SK-N-SH treated with all-trans-retinoic acid at 6 μM for 48 hours (cell line): Measurements from ENCODE around the gene BNC2.

Source experiments
- ARNTL ChIP-seq: fragments of 450-650 bp; formaldehyde crosslinking; IDR thresholded peaks from 2 replicates; pipeline ENCODE4 v1.5.0; 2020; ENCODE audit warnings: low read depth, mild to moderate bottlenecking, moderate library complexity, borderline replicate concordance
- BACH2 ChIP-seq: fragments of 250-450 bp; sonication (Bioruptor Pico); IDR thresholded peaks from 2 replicates; pipeline ENCODE4 v1.9.0; 2021; ENCODE audit warnings: mild to moderate bottlenecking, borderline replicate concordance
- CREB5 ChIP-seq: fragments of 250-450 bp; sonication (Bioruptor Pico); IDR thresholded peaks from 2 replicates; pipeline ENCODE4 v1.5.1; 2020; ENCODE audit warnings: low read depth, mild to moderate bottlenecking, moderate library complexity
- CSDC2 ChIP-seq: fragments of 250-450 bp; sonication (Bioruptor Pico); IDR thresholded peaks from 2 replicates; pipeline ENCODE4 v1.5.0; 2020; ENCODE audit warnings: mild to moderate bottlenecking, moderate library complexity
- CSRNP3 ChIP-seq: fragments of 250-450 bp; sonication (Bioruptor Pico); IDR thresholded peaks from 2 replicates; pipeline ENCODE4 v1.5.1; 2021; ENCODE audit warnings: mild to moderate bottlenecking, moderate library complexity
- ESRRG ChIP-seq: fragments of 250-450 bp; sonication (Bioruptor Pico); IDR thresholded peaks from 2 replicates; pipeline ENCODE4 v1.6.1; 2021; ENCODE audit warnings: mild to moderate bottlenecking
- PATZ1 ChIP-seq: fragments of 250-450 bp; sonication (Bioruptor Pico); IDR thresholded peaks from 2 replicates; pipeline ENCODE4 v1.8.0; 2020; ENCODE audit warnings: mild to moderate bottlenecking, moderate library complexity, borderline replicate concordance
- POU6F1 ChIP-seq: fragments of 250-450 bp; sonication (Bioruptor Pico); IDR thresholded peaks from 2 replicates; pipeline ENCODE4 v1.8.0; 2021; ENCODE audit warnings: low read depth, mild to moderate bottlenecking, moderate library complexity, borderline replicate concordance
- SNAI2 ChIP-seq: fragments of 250-450 bp; sonication (Bioruptor Pico); IDR thresholded peaks from 2 replicates; pipeline ENCODE4 v1.5.0; 2020; ENCODE audit warnings: mild to moderate bottlenecking, moderate library complexity
- TOX ChIP-seq: fragments of 250-450 bp; sonication (Bioruptor Pico); IDR thresholded peaks from 2 replicates; pipeline ENCODE4 v1.8.0; 2021; ENCODE audit warnings: mild to moderate bottlenecking, moderate library complexity, borderline replicate concordance
- ZFP3 ChIP-seq: fragments of 250-450 bp; sonication (Bioruptor Pico); IDR thresholded peaks from 2 replicates; pipeline ENCODE4 v1.5.0; 2020; ENCODE audit warnings: mild to moderate bottlenecking, moderate library complexity
- ZFP30 ChIP-seq: fragments of 450-650 bp; formaldehyde crosslinking; IDR thresholded peaks from 2 replicates; pipeline ENCODE4 v1.5.0; 2022; ENCODE audit warnings: mild to moderate bottlenecking, moderate library complexity
- ZNF565 ChIP-seq: fragments of 450-650 bp; formaldehyde crosslinking; conservative IDR thresholded peaks from 2 replicates; pipeline ENCODE4 v1.5.0; 2020; ENCODE audit warnings: low read depth, mild to moderate bottlenecking, moderate library complexity
- ZNF70 ChIP-seq: fragments of 450-650 bp; formaldehyde crosslinking; IDR thresholded peaks from 2 replicates; pipeline ENCODE4 v1.5.0; 2020; ENCODE audit warnings: mild to moderate bottlenecking, moderate library complexity

- TF ChIP-seq SNAI2: no peak
- no peak for TF ChIP-seq POU6F1 (CRISPR knock-in tag)
- TF ChIP-seq CREB5: no peak
- no peak for TF ChIP-seq CSDC2 (CRISPR knock-in tag)
- no peak for TF ChIP-seq ARNTL (CRISPR knock-in tag)
- TF ChIP-seq ZFP30 (CRISPR knock-in tag): no peak
- TF ChIP-seq ZNF70 (CRISPR knock-in tag): no peak
- no peak for TF ChIP-seq BACH2 (CRISPR knock-in tag)
- no peak for TF ChIP-seq PATZ1 (CRISPR knock-in tag)
- TF ChIP-seq ZFP3 (CRISPR knock-in tag): no peak
- TF ChIP-seq CSRNP3: no peak
- TF ChIP-seq ESRRG (CRISPR knock-in tag): no peak
- no peak for TF ChIP-seq TOX (CRISPR knock-in tag)
- no peak for TF ChIP-seq ZNF565 (CRISPR knock-in tag)
Observed at GRCh38 chr9:16363916-16364315, 506.6 kb downstream of the BNC2 start.
